HCT116 (cell line): Measurements from ENCODE around the gene ACR. TPM values are rescaled to one million over a fixed set of nuclear protein-coding genes. Genes with fewer than 3 reads are reported as not detected.

ENCODE experiments used
- ATAC-seq: fragments of 200-7000 bp; cut with Tn5 transposase; 2 replicates; pipeline ENCODE4 v1.9.1; 2020; ENCODE audit warnings: mild to moderate bottlenecking, moderate library complexity
- BruUV-seq: library from RNA; stranded (reverse); fragments of 400-500 nt; replicated peaks from 2 replicates; lab custom pipeline; 2021; lab: Mats Ljungman, UMichigan
- CTCF ChIA-PET: fragments of 300-600 bp; sonication (Branson Sonifier 250); formaldehyde crosslinking; loops from one replicate; lab custom pipeline; 2021; ENCODE audit warnings: antibody characterized with exemption; lab: Charles Lee
- POLR2A ChIA-PET: fragments of 300-600, 350-600 bp; sonication (Branson Sonifier 250); formaldehyde crosslinking; loops from one replicate; lab custom pipeline; 2021; ENCODE audit warnings: antibody characterized with exemption; lab: Charles Lee
- RAD21 ChIA-PET, 2 experiments: fragments of 300-600 bp; sonication (Branson Sonifier 250); formaldehyde crosslinking; loops; one replicate each; lab custom pipeline; 2023; ENCODE audit warnings: low total read pairs in 2 of 2; ENCODE audit not compliant: uncharacterized antibody in 2 of 2, unreplicated experiment in 2 of 2, low non-redundant PET in 1 of 2; lab: Charles Lee
- DNase-seq: peaks from one replicate; pipeline ENCODE4 v3.0.0-alpha.2; 2010; ENCODE audit warnings: low read depth, low spot score
- H2AFZ ChIP-seq: fragments of 200-600 bp; shearing (Covaris generic), sonication (generic); 2 replicates; pipeline ENCODE4 v1.6.1; 2017; ENCODE audit warnings: low read depth, mixed run types, mixed read lengths, antibody characterized with exemption, low read length; ENCODE audit not compliant: poor library complexity, severe bottlenecking
- H3K27ac ChIP-seq: 2 replicates; pipeline ENCODE4 v1.5.1; 2012; ENCODE audit warnings: low read depth, low read length
- H3K27me3 ChIP-seq: fragments of 200-600 bp; sonication (generic); 2 replicates; pipeline ENCODE4 v1.6.1; 2016; ENCODE audit warnings: mixed run types, low read length, mixed read lengths; ENCODE audit not compliant: insufficient read depth
- H3K36me3 ChIP-seq, 2 experiments: fragments of 200-500 bp in 1 of 2; fragments of 200-600 bp in 1 of 2; sonication (Bioruptor generic) in 1 of 2; sonication (generic) in 1 of 2; 2 replicates each; pipeline versions ENCODE4 v1.5.1 to v1.6.1; 2014 to 2016; ENCODE audit warnings: low read length in 2 of 2, inconsistent platforms in 1 of 2, mixed read lengths in 1 of 2, mixed run types in 1 of 2; ENCODE audit not compliant: insufficient read depth in 2 of 2, control insufficient read depth in 1 of 2
- H3K4me1 ChIP-seq, 2 experiments: fragments of 200-600 bp in 1 of 2; sonication (generic) in 1 of 2; 2 replicates each; pipeline versions ENCODE4 v1.5.1 to v1.6.1; 2012 to 2017; ENCODE audit warnings: low read length in 2 of 2, inconsistent platforms in 1 of 2, mild to moderate bottlenecking in 1 of 2, mixed read lengths in 1 of 2, mixed run types in 1 of 2, moderate library complexity in 1 of 2; ENCODE audit not compliant: insufficient read depth in 2 of 2, control insufficient read depth in 1 of 2
- H3K4me2 ChIP-seq: fragments of 200-600 bp; sonication (generic); 2 replicates; pipeline ENCODE4 v1.6.1; 2017; ENCODE audit warnings: mixed run types, low read length, mixed read lengths
- H3K4me3 ChIP-seq, 2 experiments: fragments of 200-600 bp in 1 of 2; sonication (generic) in 1 of 2; replicated peaks in 1 of 2; 2 replicates each; pipeline ENCODE4 v1.5.1; 2011 to 2016; ENCODE audit warnings: low read length in 2 of 2, control low read depth in 1 of 2, low read depth in 1 of 2, mild to moderate bottlenecking in 1 of 2, mixed read lengths in 1 of 2, mixed run types in 1 of 2
- H3K79me2 ChIP-seq: fragments of 200-600 bp; sonication (generic); 2 replicates; pipeline ENCODE4 v1.6.1; 2017; ENCODE audit warnings: mild to moderate bottlenecking, mixed run types, low read length, moderate library complexity, mixed read lengths; ENCODE audit not compliant: insufficient read depth
- H3K9ac ChIP-seq: fragments of 200-600 bp; sonication (generic); 2 replicates; pipeline ENCODE4 v1.6.1; 2016; ENCODE audit warnings: low read length, mixed read lengths
- H3K9me2 ChIP-seq: fragments of 200-600 bp; sonication (generic), shearing (Covaris generic); 2 replicates; pipeline ENCODE4 v1.6.1; 2017; ENCODE audit warnings: mixed run types, mild to moderate bottlenecking, moderate library complexity; ENCODE audit not compliant: insufficient read depth
- H3K9me3 ChIP-seq, 2 experiments: fragments of 200-500 bp in 1 of 2; fragments of 200-600 bp in 1 of 2; sonication (Bioruptor generic) in 1 of 2; sonication (generic) in 1 of 2; 2 replicates each; pipeline ENCODE4 v1.6.1; 2014 to 2017; ENCODE audit warnings: low read length in 2 of 2, mixed read lengths in 2 of 2, inconsistent platforms in 1 of 2, low read depth in 1 of 2, mild to moderate bottlenecking in 1 of 2, mixed run types in 1 of 2, moderate library complexity in 1 of 2; ENCODE audit not compliant: control insufficient read depth in 1 of 2, insufficient read depth in 1 of 2
- H4K20me1 ChIP-seq: fragments of 200-600 bp; sonication (generic), shearing (Covaris generic); 2 replicates; pipeline ENCODE4 v1.6.1; 2017; ENCODE audit warnings: mixed run types, mild to moderate bottlenecking, moderate library complexity; ENCODE audit not compliant: insufficient read depth
- CBX3 ChIP-seq: IDR thresholded peaks from 2 replicates; pipeline ENCODE4 v1.6.1; 2012; ENCODE audit warnings: low read depth
- CEBPB ChIP-seq: IDR thresholded peaks from 2 replicates; pipeline ENCODE4 v1.6.1; 2012; ENCODE audit warnings: low read depth
- SRF ChIP-seq: IDR thresholded peaks from 2 replicates; pipeline ENCODE4 v1.6.1; 2012; ENCODE audit warnings: low read depth
- ZBTB33 ChIP-seq: IDR thresholded peaks from 2 replicates; pipeline ENCODE4 v1.6.1; 2011; ENCODE audit warnings: mild to moderate bottlenecking, low read length, moderate library complexity; ENCODE audit not compliant: insufficient replicate concordance; ENCODE audit errors: extremely low read depth
- ZFX ChIP-seq: fragments of 450-650 bp; IDR thresholded peaks from 2 replicates; pipeline ENCODE4 v1.6.1; 2017
- intact Hi-C: fragments of 100-400 bp; cut with micrococcal nuclease; formaldehyde crosslinking; loops from 2 replicates; pipeline ENCODE4 v1.10.0; 2022
- total RNA-seq: library from RNA; stranded (reverse); gene quantifications from one replicate; pipeline ENCODE4 v1.2.1, GENCODE V29; 2021; ENCODE audit not compliant: unreplicated experiment

Gene ACR
- total RNA-seq, 1 experiment from 2014 or later, result 1.5 TPM

- H3K4me2 ChIP-seq, result no peak overlapping the region
- DNase-seq, result no peak
- H3K9me2 ChIP-seq, result no peaks in the 10 kb centered on the region
- intact Hi-C loops, result no loop called here
- H3K36me3 ChIP-seq, result no peaks in the 10 kb centered on the region
- H3K27me3 ChIP-seq, result no peaks in the 10 kb centered on the region
- H3K27ac ChIP-seq, result no peak overlapping the region
- H3K79me2 ChIP-seq, result peaks cover 17% of the 10 kb centered on the region
- POLR2A ChIA-PET, result no interaction called here
- no peak overlapping the region for H2AFZ ChIP-seq
- H3K9ac ChIP-seq, result no peak overlapping the region
- peaks cover 2 to 10% of the 10 kb centered on the region in 2 experiments; a peak in 1 of 4 replicates for H3K4me1 ChIP-seq
- no peaks in the 10 kb centered on the region for H3K9me3 ChIP-seq
- RAD21 ChIA-PET, result no interaction called here
- CTCF ChIA-PET, result no interaction called here
- ATAC-seq, result no peak
- H4K20me1 ChIP-seq, result no peaks in the 10 kb centered on the region
- no peak overlapping the region for H3K4me3 ChIP-seq
- TF ChIP-seq CEBPB, result no peak
- no peak for TF ChIP-seq ZBTB33
- no peak for TF ChIP-seq SRF
- TF ChIP-seq ZFX, result no peak
- no TSS peak for BruUV-seq
Observed at GRCh38 chr22:50695421-50696250, 42.4 kb upstream of the ACR start.

- no peak overlapping the region for H2AFZ ChIP-seq
- RAD21 ChIA-PET, result no interaction called here
- H3K27ac ChIP-seq, result no peak overlapping the region
- H3K9me3 ChIP-seq, result no peaks in the 10 kb centered on the region
- peaks cover 2 to 10% of the 10 kb centered on the region in 2 experiments; a peak in 1 of 4 replicates for H3K4me1 ChIP-seq
- no peak overlapping the region for H3K4me3 ChIP-seq
- intact Hi-C loops, result no loop called here
- H3K36me3 ChIP-seq, result no peaks in the 10 kb centered on the region
- no TSS peak for BruUV-seq
- no peak for ATAC-seq
- H3K4me2 ChIP-seq, result no peak overlapping the region
- no peak overlapping the region for H3K9ac ChIP-seq
- CTCF ChIA-PET, result no interaction called here
- H3K27me3 ChIP-seq, result no peaks in the 10 kb centered on the region
- H4K20me1 ChIP-seq, result no peaks in the 10 kb centered on the region
- no peak for TF ChIP-seq CBX3
- TF ChIP-seq, all 23 proteins: peak for 0
- Histone ChIP-seq H3K9me2 (no peaks in the 10 kb centered on the region), H3K79me2 (peaks cover 17% of the 10 kb centered on the region)
- POLR2A ChIA-PET, result no interaction called here
- no peak for DNase-seq
Observed at GRCh38 chr22:50696251-50696798, 41.7 kb upstream of the ACR start.
